HEK293T (cell line): ENCODE results near the gene RAD51.

Experiments used
- CTCF ChIA-PET: fragments of 350-600 bp; formaldehyde crosslinking; extraction: SDS; loops from one replicate; lab custom pipeline; 2021; ENCODE audit warnings: antibody characterized with exemption, inconsistent platforms; lab: Yijun Ruan, JAX
- POLR2A ChIA-PET: fragments of 350-600 bp; formaldehyde crosslinking; extraction: SDS; loops from one replicate; lab custom pipeline; 2020; ENCODE audit warnings: antibody characterized with exemption, inconsistent platforms; lab: Yijun Ruan, JAX
- DNase-seq: peaks from one replicate; pipeline ENCODE4 v3.0.0; 2012; ENCODE audit warnings: mixed read lengths; ENCODE audit errors: extremely low spot score
- ARNT ChIP-seq: fragments of 450-650 bp; IDR thresholded peaks from 2 replicates; pipeline ENCODE4 v1.6.1; 2017; ENCODE audit warnings: mild to moderate bottlenecking
- BHLHE40 ChIP-seq: fragments of 450-650 bp; IDR thresholded peaks from 2 replicates; pipeline ENCODE4 v1.6.1; 2016; ENCODE audit warnings: mild to moderate bottlenecking, moderate library complexity, borderline replicate concordance
- CTBP1 ChIP-seq: fragments of 450-650 bp; IDR thresholded peaks from 2 replicates; pipeline ENCODE4 v1.6.1; 2016; ENCODE audit warnings: borderline replicate concordance
- ELF4 ChIP-seq: fragments of 450-650 bp; IDR thresholded peaks from 2 replicates; pipeline ENCODE4 v1.6.1; 2017; ENCODE audit warnings: antibody characterized with exemption
- FOXA1 ChIP-seq: fragments of 450-650 bp; IDR thresholded peaks from 2 replicates; pipeline ENCODE4 v1.6.1; 2016; ENCODE audit warnings: mild to moderate bottlenecking
- FOXK2 ChIP-seq: fragments of 450-650 bp; IDR thresholded peaks from 2 replicates; pipeline ENCODE4 v1.6.1; 2016; ENCODE audit warnings: mild to moderate bottlenecking
- FOXM1 ChIP-seq: fragments of 450-650 bp; IDR thresholded peaks from 2 replicates; pipeline ENCODE4 v1.6.1; 2017; ENCODE audit warnings: mild to moderate bottlenecking, borderline replicate concordance
- HDGF ChIP-seq: fragments of 450-650 bp; IDR thresholded peaks from 2 replicates; pipeline ENCODE4 v1.6.1; 2017; ENCODE audit warnings: antibody characterized with exemption, borderline replicate concordance
- L3MBTL2 ChIP-seq: fragments of 450-650 bp; conservative IDR thresholded peaks from 2 replicates; pipeline ENCODE4 v1.6.1; 2016; ENCODE audit warnings: mild to moderate bottlenecking
- LEF1 ChIP-seq: fragments of 450-650 bp; IDR thresholded peaks from 2 replicates; pipeline ENCODE4 v1.6.1; 2017; ENCODE audit warnings: mild to moderate bottlenecking, borderline replicate concordance
- NFRKB ChIP-seq: fragments of 450-650 bp; IDR thresholded peaks from 2 replicates; pipeline ENCODE4 v1.6.1; 2016; ENCODE audit warnings: mild to moderate bottlenecking, moderate library complexity
- PKNOX1 ChIP-seq: fragments of 450-650 bp; IDR thresholded peaks from 2 replicates; pipeline ENCODE4 v1.6.1; 2016
- SP1 ChIP-seq: fragments of 450-650 bp; IDR thresholded peaks from 2 replicates; pipeline ENCODE4 v1.6.1; 2017
- SUZ12 ChIP-seq: fragments of 450-650 bp; IDR thresholded peaks from 2 replicates; pipeline ENCODE4 v1.6.1; 2016; ENCODE audit warnings: mild to moderate bottlenecking
- TARDBP ChIP-seq: fragments of 450-650 bp; IDR thresholded peaks from 2 replicates; pipeline ENCODE4 v1.6.1; 2016
- ZNF384 ChIP-seq: fragments of 450-650 bp; IDR thresholded peaks from 2 replicates; pipeline ENCODE4 v1.6.1; 2016

RAD51 gene

GRCh38 chr15:40702077-40702476 lies 7.1 kb downstream of the RAD51 start:
- TF ChIP-seq HDGF (no peak), ELF4 (no peak)
- DNase-seq = no peak
- CTCF ChIA-PET = no interaction called here
- POLR2A ChIA-PET = no interaction called here

GRCh38 chr15:40706121-40706520 lies 11.1 kb downstream of the RAD51 start:
- CTCF ChIA-PET = interaction anchor here (1.0 kb wide), 1 partner anchor 11 kb away, joined by 4 read pairs; the partner anchor contains the start of gene RAD51
- POLR2A ChIA-PET = interaction anchor here (1.1 to 1.4 kb wide), 2 partner anchors 11 to 57 kb away, joined by 3 to 7 read pairs; partner anchors contain the start of genes GCHFR and RAD51
- TF ChIP-seq SUZ12 (no peak), SP1 (no peak), FOXK2 (no peak), TARDBP (no peak), PKNOX1 (no peak), LEF1 (no peak), CTBP1 (no peak), FOXM1 (no peak)
- DNase-seq = no peak

GRCh38 chr15:40714144-40714543 lies 19.2 kb downstream of the RAD51 start:
- POLR2A ChIA-PET = no interaction called here
- no peak for DNase-seq
- TF ChIP-seq HDGF (no peak), ZNF384 (no peak), TARDBP (no peak), LEF1 (no peak), SUZ12 (no peak), CTBP1 (no peak), BHLHE40 (no peak), NFRKB (no peak), FOXK2 (no peak), ARNT (no peak), ELF4 (no peak), SP1 (no peak), FOXM1 (no peak), PKNOX1 (no peak), FOXA1 (no peak)
- CTCF ChIA-PET = interaction anchor here (0.7 kb wide), 1 partner anchor 19 kb away, joined by 3 read pairs; the partner anchor contains the start of gene RAD51

GRCh38 chr15:40716165-40716564 lies 21.2 kb downstream of the RAD51 start:
- CTCF ChIA-PET = no interaction called here
- TF ChIP-seq HDGF = no peak
- no peak for TF ChIP-seq ARNT
- no peak for TF ChIP-seq SP1
- TF ChIP-seq SUZ12 = no peak
- no peak for TF ChIP-seq ELF4
- TF ChIP-seq CTBP1 = no peak
- no peak for TF ChIP-seq FOXA1
- TF ChIP-seq LEF1 = no peak
- TF ChIP-seq NFRKB = no peak
- TF ChIP-seq TARDBP = no peak
- TF ChIP-seq L3MBTL2 = no peak
- no peak for TF ChIP-seq FOXM1
- TF ChIP-seq ZNF384 = no peak
- TF ChIP-seq BHLHE40 = no peak
- TF ChIP-seq FOXK2 = no peak
- TF ChIP-seq PKNOX1 = no peak
- no peak for DNase-seq
- POLR2A ChIA-PET = no interaction called here

GRCh38 chr15:40721701-40722100 lies 26.7 kb downstream of the RAD51 start:
- no peak for TF ChIP-seq ELF4
- no peak for TF ChIP-seq HDGF
- ChIA-PET POLR2A (no interaction called here), CTCF (no interaction called here)
- no peak for DNase-seq

- DNase-seq = no peak
- POLR2A ChIA-PET = no interaction called here
- TF ChIP-seq FOXM1 (no peak), NFRKB (no peak), FOXA1 (no peak), ZNF384 (no peak)
- CTCF ChIA-PET = no interaction called here
Observed at GRCh38 chr15:40722354-40722753, 27.4 kb downstream of the RAD51 start.

GRCh38 chr15:40722934-40723333 lies 28.0 kb downstream of the RAD51 start:
- ChIA-PET CTCF (no interaction called here), POLR2A (no interaction called here)
- TF ChIP-seq FOXM1 (no peak), BHLHE40 (no peak), ZNF384 (no peak), L3MBTL2 (no peak), LEF1 (no peak), ARNT (no peak), NFRKB (no peak), PKNOX1 (no peak)
- DNase-seq = no peak
